ENCODE results near the gene RAB25. TPM values are rescaled to one million over a fixed set of nuclear protein-coding genes. Genes with fewer than 3 reads are reported as not detected.
A peak's percentile ranks its signal among the peaks of the same experiment; 100 is the strongest.

The RAB25 gene
- total and polyA plus RNA-seq, 4 experiments from 2014 or later: 0.53 to 6.6 (median 3.7) TPM

GRCh38 chr1:156104861-156105832, 44.2 kb downstream of the RAB25 start:
- H3K4me1 Mint-ChIP-seq: peaks cover 38 to 84% (median 59%) of the 10 kb centered on the region in 4 donors
- CTCF ChIA-PET (ENCODE audit: partially characterized antibody): interaction anchor here (1.3 to 18.7 kb wide), 5 partner anchors 8 to 27 kb away, joined by 3 to 716 read pairs (median 12); no protein-coding TSS in a partner anchor
- peaks cover 55% of the 10 kb centered on the region for H3K4me1 ChIP-seq (ENCODE audit: insufficient read depth, low read length)

GRCh38 chr1:156106624-156107488, 45.9 kb downstream of the RAB25 start:
- intact Hi-C loops (cut with micrococcal nuclease): loop anchor here (1.0 to 2.0 kb wide), 3 partner anchors 7 to 18 kb away; partner anchors contain the start of gene LMNA
- H3K36me3 ChIP-seq (ENCODE audit: insufficient read depth, low read length): no peaks in the 10 kb centered on the region
- no peaks in the 10 kb centered on the region for H3K27me3 ChIP-seq (ENCODE audit: insufficient read depth, low read length)
- Mint-ChIP-seq H3K9me3 (no peaks in the 10 kb centered on the region), H3K4me3 (peak overlapping the region; percentile 53 to 93 (median 83)), H3K4me1 (peaks cover 28 to 68% (median 46%) of the 10 kb centered on the region in 4 donors), H3K27ac (peak overlapping the region; percentile 90 to 100 (median 100)), H3K27me3 (no peaks in the 10 kb centered on the region), H3K36me3 (peaks cover 0 to 4% of the 10 kb centered on the region in 2 donors)
- peak overlapping the region; percentile 94 for H3K27ac ChIP-seq (ENCODE audit: low read depth, low read length)
- CTCF ChIA-PET (ENCODE audit: partially characterized antibody): interaction anchor here (0.7 to 2.6 kb wide), 7 partner anchors 8 to 22 kb away, joined by 3 to 30 read pairs (median 6); no protein-coding TSS in a partner anchor
- POLR2A ChIA-PET (ENCODE audit: partially characterized antibody): interaction anchor here (0.8 to 19.7 kb wide), 4 partner anchors 10 to 128 kb away, joined by 4 to 527 read pairs (median 15); partner anchors contain the start of genes ARHGEF2, LMNA and PMF1
- H3K4me1 ChIP-seq (ENCODE audit: insufficient read depth, low read length): peaks cover 47% of the 10 kb centered on the region
- no peaks in the 10 kb centered on the region for H3K9me3 ChIP-seq (ENCODE audit: control insufficient read depth in 1 of 2, low read length in 2 of 2)
- peak overlapping the region in 1 of 2 donors; percentile 23 for H3K4me3 ChIP-seq (ENCODE audit: low read length in 2 of 2)
- no peak for DNase-seq

More at GRCh38 chr1:156104861-156105832, 44.2 kb downstream of the RAB25 start:
- intact Hi-C loops (cut with micrococcal nuclease): no loop called here
- POLR2A ChIA-PET (ENCODE audit: partially characterized antibody): interaction anchor here (1.9 to 19.7 kb wide), 3 partner anchors 9 to 108 kb away, joined by 6 to 527 read pairs (median 25); partner anchors contain the start of genes LMNA and PMF1
- Histone ChIP-seq H3K36me3 (ENCODE audit: insufficient read depth, low read length) (no peaks in the 10 kb centered on the region), H3K4me3 (ENCODE audit: low read length in 2 of 2) (peak overlapping the region; percentile 77 to 81), H3K27me3 (ENCODE audit: insufficient read depth, low read length) (no peaks in the 10 kb centered on the region), H3K27ac (ENCODE audit: low read depth, low read length) (peak overlapping the region; percentile 94), H3K9me3 (ENCODE audit: control insufficient read depth in 1 of 2, low read length in 2 of 2) (no peaks in the 10 kb centered on the region)
- peaks cover 0 to 2% (median 0%) of the 10 kb centered on the region in 8 donors for H3K9me3 Mint-ChIP-seq
- DNase-seq: no peak
- H3K27me3 Mint-ChIP-seq: no peaks in the 10 kb centered on the region
- peaks cover 0 to 4% of the 10 kb centered on the region in 2 donors for H3K36me3 Mint-ChIP-seq
- peak overlapping the region; percentile 90 to 100 (median 100) for H3K27ac Mint-ChIP-seq
- H3K4me3 Mint-ChIP-seq: peak overlapping the region; percentile 82 to 93 (median 83)

DNA sequence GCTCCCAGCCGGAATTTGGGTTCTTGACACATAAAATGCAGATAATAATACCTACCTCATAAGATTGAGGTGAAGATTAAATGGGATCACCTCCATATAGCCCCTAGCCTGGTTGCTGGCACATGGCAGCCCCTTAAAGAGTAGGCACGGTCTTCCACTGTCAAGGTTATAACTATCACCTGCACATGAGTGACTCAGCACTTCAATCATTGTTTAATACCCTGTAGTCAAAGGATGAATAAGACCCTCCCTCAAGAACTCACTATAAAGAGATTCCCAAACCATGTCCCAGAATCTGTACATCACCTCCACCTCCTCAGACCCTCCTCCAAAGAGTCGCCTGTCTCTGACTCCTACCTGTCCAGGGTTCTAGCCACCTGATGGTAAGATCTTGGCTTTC, 47.1 kb downstream of the RAB25 start:
- Mint-ChIP-seq H3K27me3 (no peaks in the 10 kb centered on the region), H3K36me3 (peaks cover 0 to 4% of the 10 kb centered on the region in 2 donors), H3K27ac (peak overlapping the region; percentile 90 to 100 (median 100)), H3K4me1 (peaks cover 23 to 58% (median 40%) of the 10 kb centered on the region in 4 donors), H3K4me3 (no peak overlapping the region), H3K9me3 (no peaks in the 10 kb centered on the region)
- DNase-seq: no peak
- Histone ChIP-seq H3K27me3 (ENCODE audit: insufficient read depth, low read length) (no peaks in the 10 kb centered on the region), H3K36me3 (ENCODE audit: insufficient read depth, low read length) (no peaks in the 10 kb centered on the region), H3K9me3 (ENCODE audit: control insufficient read depth in 1 of 2, low read length in 2 of 2) (no peaks in the 10 kb centered on the region), H3K27ac (ENCODE audit: low read depth, low read length) (peak overlapping the region; percentile 94), H3K4me3 (ENCODE audit: low read length in 2 of 2) (no peak overlapping the region), H3K4me1 (ENCODE audit: insufficient read depth, low read length) (peaks cover 42% of the 10 kb centered on the region)
- intact Hi-C loops (cut with micrococcal nuclease): no loop called here
- POLR2A ChIA-PET (ENCODE audit: partially characterized antibody): interaction anchor here (4.3 to 19.7 kb wide), 2 partner anchors 11 to 14 kb away, joined by 25 to 527 read pairs; partner anchors contain the start of gene LMNA
- CTCF ChIA-PET (ENCODE audit: partially characterized antibody): interaction anchor here (1.3 to 2.6 kb wide), 4 partner anchors 9 to 21 kb away, joined by 3 to 30 read pairs (median 18); no protein-coding TSS in a partner anchor

- CTCF ChIA-PET (ENCODE audit: partially characterized antibody): interaction anchor here (1.4 to 2.6 kb wide), 2 partner anchors 12 to 20 kb away, joined by 8 to 30 read pairs; no protein-coding TSS in a partner anchor
Measured at GRCh38 chr1:156108664-156109241, 47.8 kb downstream of the RAB25 start.

DNA sequence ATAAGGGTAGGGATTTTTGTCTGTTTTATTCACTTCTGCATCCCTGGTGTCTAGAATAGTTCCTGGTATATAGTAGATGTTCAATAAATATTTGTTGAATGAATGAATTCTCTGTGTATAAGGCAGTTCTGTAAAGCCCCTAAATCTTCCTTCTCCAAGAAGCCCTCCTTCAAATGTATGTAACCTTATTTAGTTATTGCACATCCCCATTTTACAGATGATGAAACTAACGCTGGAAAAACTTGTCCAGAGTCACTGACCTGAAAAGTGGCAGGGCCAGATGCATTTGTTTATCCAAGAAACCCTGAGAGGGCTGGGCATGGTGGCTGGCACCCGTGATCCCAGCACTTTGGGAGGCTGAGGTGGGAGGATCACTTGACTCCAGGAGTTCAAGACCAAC, 49.3 kb downstream of the RAB25 start:
- DNase-seq: no peak
- intact Hi-C loops (cut with micrococcal nuclease): no loop called here
- peaks cover 7 to 54% (median 26%) of the 10 kb centered on the region in 4 donors for H3K4me1 Mint-ChIP-seq
- H3K27ac ChIP-seq (ENCODE audit: low read depth, low read length): no peak overlapping the region
- ChIA-PET POLR2A (ENCODE audit: partially characterized antibody) (no interaction called here), CTCF (ENCODE audit: partially characterized antibody) (interaction anchor here (1.3 to 1.4 kb wide), 2 partner anchors 14 to 20 kb away, joined by 4 to 8 read pairs; no protein-coding TSS in a partner anchor)
- no peaks in the 10 kb centered on the region for H3K27me3 Mint-ChIP-seq
- H3K36me3 ChIP-seq (ENCODE audit: insufficient read depth, low read length): no peaks in the 10 kb centered on the region
- H3K4me3 Mint-ChIP-seq: no peak overlapping the region
- peaks cover 33% of the 10 kb centered on the region for H3K4me1 ChIP-seq (ENCODE audit: insufficient read depth, low read length)
- H3K4me3 ChIP-seq (ENCODE audit: low read length in 2 of 2): no peak overlapping the region
- peak overlapping the region; percentile 38 to 94 (median 83) for H3K27ac Mint-ChIP-seq
- no peaks in the 10 kb centered on the region for H3K27me3 ChIP-seq (ENCODE audit: insufficient read depth, low read length)
- peaks cover 0 to 11% of the 10 kb centered on the region in 2 donors for H3K36me3 Mint-ChIP-seq
- no peaks in the 10 kb centered on the region for H3K9me3 Mint-ChIP-seq
- no peaks in the 10 kb centered on the region for H3K9me3 ChIP-seq (ENCODE audit: control insufficient read depth in 1 of 2, low read length in 2 of 2)

More at GRCh38 chr1:156108664-156109241, 47.8 kb downstream of the RAB25 start:
- H3K9me3 ChIP-seq (ENCODE audit: control insufficient read depth in 1 of 2, low read length in 2 of 2): no peaks in the 10 kb centered on the region
- POLR2A ChIA-PET (ENCODE audit: partially characterized antibody): no interaction called here
- no peak overlapping the region for H3K27ac ChIP-seq (ENCODE audit: low read depth, low read length)
- peak overlapping the region; percentile 90 to 100 (median 100) for H3K27ac Mint-ChIP-seq
- intact Hi-C loops (cut with micrococcal nuclease): no loop called here
- peaks cover 0 to 4% of the 10 kb centered on the region in 2 donors for H3K36me3 Mint-ChIP-seq
- H3K4me1 Mint-ChIP-seq: peaks cover 19 to 54% (median 35%) of the 10 kb centered on the region in 4 donors
- H3K36me3 ChIP-seq (ENCODE audit: insufficient read depth, low read length): no peaks in the 10 kb centered on the region
- no peaks in the 10 kb centered on the region for H3K9me3 Mint-ChIP-seq
- no peaks in the 10 kb centered on the region for H3K27me3 ChIP-seq (ENCODE audit: insufficient read depth, low read length)
- peaks cover 38% of the 10 kb centered on the region for H3K4me1 ChIP-seq (ENCODE audit: insufficient read depth, low read length)
- H3K27me3 Mint-ChIP-seq: no peaks in the 10 kb centered on the region
- H3K4me3 ChIP-seq (ENCODE audit: low read length in 2 of 2): no peak overlapping the region
- H3K4me3 Mint-ChIP-seq: no peak overlapping the region
- no peak for DNase-seq

DNA sequence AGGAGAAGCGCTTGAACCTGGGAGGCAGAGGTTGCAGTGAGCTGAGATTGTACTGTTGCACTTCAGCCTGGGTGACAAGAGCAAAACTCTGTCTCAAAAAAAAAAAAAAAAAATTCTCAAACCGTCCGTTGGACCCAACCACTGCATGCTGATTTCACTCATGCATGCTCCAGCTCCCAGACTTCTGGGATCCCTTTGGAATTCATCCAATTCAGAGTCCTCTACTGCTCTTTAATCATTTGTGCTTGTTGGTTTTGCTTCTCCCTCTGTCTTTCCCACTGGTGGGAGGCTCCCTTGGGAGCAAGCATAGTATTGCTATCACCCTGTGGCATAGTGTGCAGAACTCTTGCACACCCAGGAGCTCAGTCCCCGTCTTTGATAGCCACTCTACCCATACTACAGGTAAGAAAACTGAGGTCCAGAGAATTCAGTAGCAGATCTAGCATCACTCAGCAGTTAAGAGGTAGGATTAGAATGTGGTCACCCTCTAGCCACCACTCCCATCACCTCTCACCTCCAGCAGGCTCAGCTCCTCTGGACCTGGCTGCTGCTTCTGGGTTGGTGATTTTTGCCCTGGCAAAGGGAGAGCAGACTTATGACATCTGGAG, 50.5 kb downstream of the RAB25 start:
- no peaks in the 10 kb centered on the region for H3K27me3 Mint-ChIP-seq

More for the DNA sequence above, 50.5 kb downstream of the RAB25 start:
- Histone ChIP-seq H3K36me3 (ENCODE audit: insufficient read depth, low read length) (no peaks in the 10 kb centered on the region), H3K27me3 (ENCODE audit: insufficient read depth, low read length) (no peaks in the 10 kb centered on the region), H3K27ac (ENCODE audit: low read depth, low read length) (no peak overlapping the region), H3K4me3 (ENCODE audit: low read length in 2 of 2) (no peak overlapping the region), H3K9me3 (ENCODE audit: control insufficient read depth in 1 of 2, low read length in 2 of 2) (no peaks in the 10 kb centered on the region), H3K4me1 (ENCODE audit: insufficient read depth, low read length) (peaks cover 36% of the 10 kb centered on the region)
- Mint-ChIP-seq H3K4me1 (peaks cover 13 to 52% (median 25%) of the 10 kb centered on the region in 4 donors), H3K27ac (peak overlapping the region in 6 of 7 donors; percentile 19 to 98 (median 78)), H3K9me3 (no peaks in the 10 kb centered on the region), H3K36me3 (peaks cover 0 to 14% of the 10 kb centered on the region in 2 donors), H3K4me3 (no peak overlapping the region)
- peak in 1 of 5 donors; percentile 22 for DNase-seq
- ChIA-PET POLR2A (ENCODE audit: partially characterized antibody) (interaction anchor here (0.6 to 21.9 kb wide), 4 partner anchors 11 to 17 kb away, joined by 3 to 527 read pairs (median 4); no protein-coding TSS in a partner anchor), CTCF (ENCODE audit: partially characterized antibody) (interaction anchor here (1.1 to 13.8 kb wide), 4 partner anchors 9 to 21 kb away, joined by 3 to 157 read pairs (median 9); no protein-coding TSS in a partner anchor)
- intact Hi-C loops (cut with micrococcal nuclease): no loop called here
